Measurements from ENCODE around the gene BRIX1. TPM values are rescaled to one million over a fixed set of nuclear protein-coding genes. Genes with fewer than 3 reads are reported as not detected.
"Not testable (repeated sequence)": the region's sequence is repeated elsewhere in the genome, so short reads cannot be mapped to it uniquely, and the experiment has no call there.

The BRIX1 gene
- total and polyA plus RNA-seq, 2 donors (not counting 1 experiment from before 2014, with no cell fraction given), result 42.3 to 46.9 TPM

GRCh38 chr5:34918025-34918424, 2.5 kb downstream of the BRIX1 start:
- Histone ChIP-seq H3K4me3 (replicated peaks in 1 of 4; ENCODE audit: control extremely low read depth in 1 of 4, insufficient read depth in 1 of 4, low read depth in 3 of 4, low read length in 4 of 4) (peak overlapping the region in 3 of 4 experiments; percentile 5 to 94 (median 23)), H3K9ac (ENCODE audit: insufficient read depth, low read length) (no peak overlapping the region), H3K4me1 (ENCODE audit: control insufficient read depth, extremely low read depth, insufficient read depth, low read length) (peaks cover 7% of the 10 kb centered on the region), H3K79me2 (ENCODE audit: control insufficient read depth, insufficient read depth, low read length) (peaks cover 59% of the 10 kb centered on the region), H3K27me3 (ENCODE audit: control insufficient read depth, insufficient read depth, low read length) (no peaks in the 10 kb centered on the region), H3K4me2 (ENCODE audit: extremely low read depth, insufficient read depth, low read length) (peak overlapping the region; percentile 32), H3K27ac (ENCODE audit: insufficient read depth, low read length) (no peak overlapping the region), H3K36me3 (ENCODE audit: control insufficient read depth, insufficient read depth, low read length) (peaks cover 2% of the 10 kb centered on the region), H2AFZ (ENCODE audit: low read length) (no peak overlapping the region), H3K9me3 (ENCODE audit: control insufficient read depth, insufficient read depth, low read depth, low read length) (no peaks in the 10 kb centered on the region), H4K20me1 (ENCODE audit: control insufficient read depth, extremely low read depth, insufficient read depth, low read length) (no peaks in the 10 kb centered on the region)
- no peak for DNase-seq (ENCODE audit: low read depth in 2 of 2)
- TF ChIP-seq CTCF (conservative IDR thresholded peaks at IDR 0.05 in 1 of 2, IDR thresholded peaks at IDR 0.05 in 1 of 2; ENCODE audit: low read depth in 1 of 2, low read length in 2 of 2), result no peak

GRCh38 chr5:34919077-34919476, 3.6 kb downstream of the BRIX1 start:
- H4K20me1 ChIP-seq (ENCODE audit: control insufficient read depth, extremely low read depth, insufficient read depth, low read length), result no peaks in the 10 kb centered on the region
- peaks cover 52% of the 10 kb centered on the region for H3K79me2 ChIP-seq (ENCODE audit: control insufficient read depth, insufficient read depth, low read length)
- no peak overlapping the region for H3K9ac ChIP-seq (ENCODE audit: insufficient read depth, low read length)
- H3K4me3 ChIP-seq (replicated peaks in 1 of 4; ENCODE audit: control extremely low read depth in 1 of 4, insufficient read depth in 1 of 4, low read depth in 3 of 4, low read length in 4 of 4), result no peak overlapping the region
- no peaks in the 10 kb centered on the region for H3K27me3 ChIP-seq (ENCODE audit: control insufficient read depth, insufficient read depth, low read length)
- no peak overlapping the region for H2AFZ ChIP-seq (ENCODE audit: low read length)
- peaks cover 10% of the 10 kb centered on the region for H3K4me1 ChIP-seq (ENCODE audit: control insufficient read depth, extremely low read depth, insufficient read depth, low read length)
- no peak overlapping the region for H3K4me2 ChIP-seq (ENCODE audit: extremely low read depth, insufficient read depth, low read length)
- H3K27ac ChIP-seq (ENCODE audit: insufficient read depth, low read length), result no peak overlapping the region
- peaks cover 4% of the 10 kb centered on the region for H3K36me3 ChIP-seq (ENCODE audit: control insufficient read depth, insufficient read depth, low read length)
- no peaks in the 10 kb centered on the region for H3K9me3 ChIP-seq (ENCODE audit: control insufficient read depth, insufficient read depth, low read depth, low read length)
- no peak for DNase-seq (ENCODE audit: low read depth in 2 of 2)
- TF ChIP-seq CTCF (conservative IDR thresholded peaks at IDR 0.05 in 1 of 2, IDR thresholded peaks at IDR 0.05 in 1 of 2; ENCODE audit: low read depth in 1 of 2, low read length in 2 of 2) (peak in 1 of 2 donors; percentile 12), EZH2 (IDR thresholded peaks at IDR 0.05; ENCODE audit: low read length, missing control alignments) (no peak)

GRCh38 chr5:34923256-34923655, 7.7 kb downstream of the BRIX1 start:
- H4K20me1 ChIP-seq (ENCODE audit: control insufficient read depth, extremely low read depth, insufficient read depth, low read length); H2AFZ ChIP-seq (ENCODE audit: low read length); H3K9ac ChIP-seq (ENCODE audit: insufficient read depth, low read length); H3K27me3 ChIP-seq (ENCODE audit: control insufficient read depth, insufficient read depth, low read length); H3K4me1 ChIP-seq (ENCODE audit: control insufficient read depth, extremely low read depth, insufficient read depth, low read length); H3K4me3 ChIP-seq (replicated peaks in 1 of 4; ENCODE audit: control extremely low read depth in 1 of 4, insufficient read depth in 1 of 4, low read depth in 3 of 4, low read length in 4 of 4); DNase-seq (ENCODE audit: low read depth in 2 of 2); H3K9me3 ChIP-seq (ENCODE audit: control insufficient read depth, insufficient read depth, low read depth, low read length): not testable (repeated sequence)
- H3K27ac ChIP-seq (ENCODE audit: insufficient read depth, low read length), result peak overlapping the region; percentile 10
- peaks cover 20% of the 10 kb centered on the region for H3K79me2 ChIP-seq (ENCODE audit: control insufficient read depth, insufficient read depth, low read length)
- H3K4me2 ChIP-seq (ENCODE audit: extremely low read depth, insufficient read depth, low read length), result peak overlapping the region; percentile 51
- peaks cover 12% of the 10 kb centered on the region for H3K36me3 ChIP-seq (ENCODE audit: control insufficient read depth, insufficient read depth, low read length)
